ENCODE results near the gene C1orf198. TPM values are rescaled to one million over a fixed set of nuclear protein-coding genes. Genes with fewer than 3 reads are reported as not detected.

C1orf198 gene
- total RNA-seq: 16.2 and 18.2 TPM in 2 replicates

DNA sequence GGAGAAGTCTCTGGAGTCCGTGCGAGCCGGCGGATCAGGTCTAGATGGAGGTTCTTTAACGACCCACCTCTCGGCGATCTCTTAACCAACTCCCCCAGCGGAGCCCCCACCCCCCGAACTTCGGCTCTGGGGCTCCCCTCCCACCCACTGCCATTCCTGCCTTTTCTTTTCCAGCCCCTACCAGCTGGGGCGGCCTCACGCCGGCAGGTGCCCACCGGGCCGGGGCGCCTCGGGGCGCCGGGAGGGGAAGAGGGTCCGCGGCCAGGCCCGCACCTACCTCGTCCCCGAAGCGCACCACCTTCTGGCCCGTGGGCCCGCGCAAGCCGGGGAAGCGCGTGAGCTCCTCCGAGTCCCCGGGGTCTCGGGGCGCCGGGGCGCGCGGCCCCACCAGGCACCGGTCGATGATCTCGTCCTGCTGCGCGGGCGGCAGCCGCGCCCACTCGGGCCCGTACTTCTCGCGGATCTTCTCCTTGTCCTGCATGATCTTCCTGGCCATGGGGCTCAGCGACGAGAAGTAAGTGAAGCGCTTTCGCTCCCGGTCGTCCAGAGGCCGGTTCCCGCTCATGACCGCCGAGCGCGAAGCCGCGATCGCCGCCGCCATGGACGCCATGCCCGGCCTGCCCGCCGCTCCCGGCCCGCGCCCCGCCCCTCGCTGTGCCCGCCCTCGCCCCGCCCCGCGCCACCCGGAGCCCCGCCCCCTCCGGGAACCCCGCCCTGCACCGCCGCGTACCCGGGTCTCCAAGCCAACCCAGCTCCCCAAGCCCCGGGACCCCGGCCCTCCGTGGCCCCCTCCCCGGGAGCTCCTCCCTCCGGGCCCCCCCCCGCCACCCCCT is at the start of gene C1orf198:
Gene C1orf198, minus strand, starts transcription at position 619 of the 833 bp plus-strand sequence. Its CDS starts 9 bp downstream, at position 610.

Other genes with a start within 250 kb of the C1orf198 start
- 15.3 and 16.9 TPM in 2 replicates for gene COG2, start 226.0 kb downstream of the C1orf198 start, total RNA-seq
- under 0.01 and 0.17 TPM in 2 replicates for gene AGT, start 154.4 kb downstream of the C1orf198 start, total RNA-seq
- gene CAPN9, start 121.1 kb downstream of the C1orf198 start, total RNA-seq: not detected in 2 replicates
- 6.5 and 8.9 TPM in 2 replicates for gene TTC13, start 110.3 kb upstream of the C1orf198 start, total RNA-seq
- 19.0 and 20.4 TPM in 2 replicates for gene ARV1, start 110.6 kb upstream of the C1orf198 start, total RNA-seq
- 4.2 and 5.1 TPM in 2 replicates for gene FAM89A, start 171.7 kb upstream of the C1orf198 start, total RNA-seq